ENCODE results near the gene SCUBE2.
"Not testable (repeated sequence)": the region's sequence is repeated elsewhere in the genome, so short reads cannot be mapped to it uniquely, and the experiment has no call there.

The SCUBE2 gene

DNA sequence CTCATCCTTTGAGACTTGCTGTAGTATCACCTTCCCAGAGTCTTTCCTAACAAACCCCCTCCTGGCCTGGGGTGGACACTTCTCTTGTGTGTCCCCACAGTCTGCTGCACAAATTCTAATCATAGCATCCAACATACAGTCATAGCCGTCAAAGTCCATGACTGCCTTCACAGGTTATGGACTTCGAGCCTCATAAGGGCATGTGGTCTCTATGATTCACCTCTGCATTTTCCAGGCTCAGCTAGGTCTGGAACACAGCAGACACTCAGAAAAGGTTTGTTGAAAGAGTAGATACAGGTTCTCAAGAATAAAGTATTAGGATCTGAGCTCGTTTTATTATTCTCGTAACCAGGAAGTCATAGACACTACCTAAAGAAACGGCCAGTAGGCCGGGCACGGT, 13.2 kb upstream of the SCUBE2 start:
- no peak for DNase-seq (ENCODE audit: low read depth)

DNA sequence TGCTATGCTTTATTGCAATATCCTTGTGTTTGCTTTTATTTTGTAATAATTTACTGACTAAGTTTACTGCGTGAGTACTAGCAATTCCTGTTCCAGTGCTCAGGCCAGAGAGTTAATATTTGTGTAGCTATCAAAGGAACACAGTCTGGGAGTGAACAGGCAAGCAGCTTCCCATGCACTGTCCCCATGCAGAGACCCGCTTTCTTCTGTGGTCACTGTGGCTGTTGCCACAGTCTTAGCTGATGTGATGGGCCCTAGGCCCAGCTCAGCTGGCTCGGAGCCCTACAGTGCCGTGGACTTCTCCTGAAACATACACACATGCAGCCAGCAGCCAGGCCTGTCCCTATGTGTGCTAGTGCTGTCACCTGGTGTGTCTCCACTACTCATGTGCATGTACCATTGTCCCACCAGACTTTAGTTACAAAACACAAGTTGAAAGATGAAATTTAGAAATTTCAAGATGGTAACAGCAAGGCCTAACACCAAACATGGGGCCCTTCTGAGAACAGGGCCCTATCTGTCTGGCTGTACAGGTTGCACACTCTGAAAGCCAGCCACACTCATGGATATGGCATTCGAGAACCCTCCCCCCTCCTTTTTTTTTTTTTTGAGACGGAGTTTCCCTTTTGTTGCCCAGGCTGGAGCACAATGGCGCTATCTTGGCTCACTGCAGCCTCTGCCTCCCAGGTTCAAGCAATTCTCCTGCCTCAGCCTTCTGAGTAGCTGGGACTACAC, 12.3 kb upstream of the SCUBE2 start:
- no peak for DNase-seq (ENCODE audit: low read depth)

DNA sequence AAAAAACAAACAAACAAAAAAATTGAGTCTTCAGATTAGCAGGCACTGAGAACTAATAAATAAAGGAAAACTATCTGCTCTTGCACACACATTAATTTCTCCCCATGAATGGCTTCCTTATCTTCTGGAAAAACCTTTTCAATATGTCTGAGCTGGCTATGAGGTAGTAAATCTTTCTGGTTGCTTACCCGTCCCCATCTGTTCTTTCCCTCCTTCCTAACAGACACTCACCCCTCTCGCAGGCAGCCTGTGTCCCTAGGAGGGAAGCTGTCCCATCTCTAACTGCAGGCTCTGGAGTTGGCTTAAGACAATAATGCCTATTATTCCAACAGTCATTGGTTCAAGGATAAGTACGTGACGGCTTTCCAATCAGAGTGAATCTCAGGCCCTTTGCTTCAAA, 8.2 kb upstream of the SCUBE2 start:
- DNase-seq (ENCODE audit: low read depth): no peak

DNA sequence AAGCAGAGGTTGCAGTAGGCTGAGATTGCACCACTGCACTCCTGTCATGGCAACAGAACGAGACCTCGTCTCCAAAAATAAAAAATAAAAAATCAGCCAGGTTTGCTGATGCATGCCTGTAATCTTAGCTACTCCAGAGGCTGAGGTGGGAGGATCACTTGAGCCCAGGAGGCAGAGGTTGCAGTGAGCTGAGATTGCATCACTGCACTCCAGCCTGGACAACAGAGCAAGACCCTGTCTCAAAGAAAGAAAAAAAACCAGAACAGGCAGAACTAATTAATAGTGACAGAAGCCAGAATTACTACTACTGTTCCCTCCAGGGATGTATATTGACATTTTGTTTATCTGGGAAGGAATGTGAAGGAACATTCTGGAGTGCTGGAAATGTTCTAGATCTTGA, 7.1 kb upstream of the SCUBE2 start:
- not testable (repeated sequence) for DNase-seq (ENCODE audit: low read depth)

DNA sequence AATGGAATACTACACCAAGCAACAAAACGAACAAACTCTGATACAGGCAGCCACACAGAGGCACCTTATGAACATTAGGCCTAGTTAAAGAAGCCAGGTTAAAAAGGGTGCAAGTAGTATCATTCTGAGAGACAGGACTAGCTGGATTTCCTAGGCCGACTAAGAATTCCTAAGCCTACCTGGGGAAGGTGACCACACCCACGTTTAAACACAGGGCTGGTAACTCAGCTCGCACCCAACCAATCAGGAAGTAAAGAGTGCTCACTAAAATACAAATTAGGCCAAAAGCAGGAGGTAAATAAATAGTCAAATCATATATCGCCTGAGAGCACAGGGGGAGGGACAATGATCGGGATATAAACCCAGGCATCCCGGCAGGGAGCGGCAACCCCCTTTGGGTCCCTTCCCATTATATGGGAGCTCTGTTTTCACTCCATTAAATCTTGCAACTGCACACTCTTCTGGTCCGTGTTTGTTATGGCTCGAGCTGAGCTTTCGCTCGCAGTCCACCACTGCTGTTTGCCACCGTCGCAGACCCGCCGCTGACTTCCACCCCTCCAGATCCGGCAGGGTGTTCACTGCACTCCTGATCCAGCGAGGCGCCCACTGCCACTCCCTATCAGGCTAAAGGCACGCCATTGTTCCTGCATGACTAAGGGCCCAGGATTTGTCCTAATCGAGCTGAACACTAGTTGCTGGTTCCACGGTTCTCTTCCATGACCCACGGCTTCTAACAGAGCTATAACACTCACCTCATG, 6.0 kb upstream of the SCUBE2 start:
- not testable (repeated sequence) for DNase-seq (ENCODE audit: low read depth)

DNA sequence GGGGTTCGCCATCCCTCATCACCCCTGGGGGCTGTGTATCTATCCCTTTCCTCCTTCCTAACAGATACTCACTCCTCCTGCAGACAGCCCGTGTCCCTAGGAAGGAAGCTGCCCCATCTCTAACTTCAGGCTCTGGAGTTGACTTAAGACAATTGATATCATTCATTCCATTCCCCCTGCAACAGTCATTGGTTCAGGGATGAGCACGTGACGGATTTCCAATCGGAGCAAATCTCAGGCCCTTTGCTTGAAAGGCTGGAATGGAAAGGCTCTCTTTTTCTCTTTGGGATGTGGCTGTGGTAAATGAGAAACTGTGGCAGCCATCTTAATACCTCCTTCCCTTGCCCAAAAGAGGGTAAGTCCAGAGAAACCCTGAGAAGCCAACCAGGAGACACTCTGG, 5.0 kb upstream of the SCUBE2 start:
- DNase-seq (ENCODE audit: low read depth): no peak

DNA sequence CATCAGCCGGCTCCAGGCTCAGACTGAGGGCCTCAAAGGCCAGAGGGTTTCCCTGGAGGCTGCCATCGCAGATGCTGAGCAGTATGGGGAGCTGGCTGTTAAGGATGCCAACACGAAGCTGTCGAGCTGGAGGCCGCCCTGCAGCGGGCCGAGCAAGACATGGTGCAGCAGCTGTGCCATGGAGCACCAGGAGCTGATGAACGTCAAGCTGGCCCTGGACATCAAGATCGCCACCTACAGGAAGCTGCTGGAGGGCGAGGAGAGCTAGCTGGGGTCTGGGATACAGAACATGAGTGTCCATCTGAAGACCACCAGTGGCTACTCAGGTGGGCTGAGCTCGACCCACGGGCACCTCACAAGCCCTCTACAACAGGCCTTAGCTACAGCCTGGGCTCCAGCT, 4.0 kb upstream of the SCUBE2 start:
- DNase-seq (ENCODE audit: low read depth): no peak

DNA sequence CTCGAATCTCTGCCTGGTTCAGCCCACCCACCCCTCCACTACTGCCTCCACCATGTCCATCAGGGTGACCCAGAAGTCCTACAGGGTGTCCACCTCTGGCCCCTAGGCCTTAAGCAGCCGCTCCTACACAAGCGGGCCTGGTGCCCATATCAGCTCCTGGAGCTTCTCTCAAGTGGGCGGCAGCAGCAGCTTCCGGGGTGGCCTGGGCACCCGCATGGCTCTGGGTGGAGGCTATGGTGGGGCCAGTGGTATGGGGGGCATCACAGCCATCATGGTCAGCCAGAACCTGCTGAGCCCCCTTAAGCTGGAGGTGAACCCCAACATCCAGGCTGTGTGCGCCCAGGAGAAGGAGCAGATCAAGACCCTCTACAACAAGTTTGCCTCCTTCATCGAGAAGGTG, 3.0 kb upstream of the SCUBE2 start:
- DNase-seq (ENCODE audit: low read depth): no peak

DNA sequence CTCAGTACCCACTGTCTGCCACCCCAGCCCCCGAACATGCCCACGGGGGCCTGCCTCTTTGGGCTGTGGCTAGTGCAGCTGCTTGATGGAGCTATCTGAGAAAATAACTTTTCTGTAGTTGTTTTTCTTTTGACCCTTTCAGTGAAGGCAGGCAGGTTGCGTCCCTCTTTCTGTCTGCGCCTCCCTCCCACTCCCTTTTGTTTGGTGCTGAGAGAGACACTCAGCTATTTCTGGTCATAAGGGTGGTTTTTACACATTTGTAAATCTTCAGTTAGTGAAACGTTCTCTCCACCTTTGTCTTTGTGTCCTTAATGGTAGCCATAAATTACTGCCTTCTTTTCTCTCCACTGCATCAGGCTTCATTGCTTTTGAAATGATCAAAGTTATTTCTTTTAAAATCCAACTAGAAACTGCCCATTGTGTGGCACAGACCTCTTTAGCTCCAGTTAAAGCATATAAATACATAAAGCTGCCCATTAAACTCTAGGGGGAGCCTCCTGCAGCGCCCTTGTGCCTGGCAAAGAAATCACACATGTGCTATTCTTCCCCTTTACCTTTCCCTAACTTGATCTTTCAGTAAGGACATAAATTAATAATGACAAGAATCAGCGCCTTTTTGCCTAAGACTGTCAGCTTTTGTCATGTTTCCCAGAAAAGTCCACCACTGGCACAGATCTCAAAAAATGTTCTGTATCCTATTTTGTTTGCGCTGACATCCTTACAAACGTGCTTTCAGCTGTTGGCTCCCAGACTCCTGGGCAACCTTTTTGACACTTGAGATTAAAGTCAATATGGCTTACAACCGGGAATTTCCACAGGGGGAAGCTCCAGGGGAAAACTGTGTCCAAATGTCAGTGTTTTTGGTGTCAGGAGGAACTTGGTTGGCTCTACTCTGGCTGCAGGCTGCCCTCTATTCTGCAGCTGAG, 1.7 kb upstream of the SCUBE2 start:
- DNase-seq (ENCODE audit: low read depth): no peak

DNA sequence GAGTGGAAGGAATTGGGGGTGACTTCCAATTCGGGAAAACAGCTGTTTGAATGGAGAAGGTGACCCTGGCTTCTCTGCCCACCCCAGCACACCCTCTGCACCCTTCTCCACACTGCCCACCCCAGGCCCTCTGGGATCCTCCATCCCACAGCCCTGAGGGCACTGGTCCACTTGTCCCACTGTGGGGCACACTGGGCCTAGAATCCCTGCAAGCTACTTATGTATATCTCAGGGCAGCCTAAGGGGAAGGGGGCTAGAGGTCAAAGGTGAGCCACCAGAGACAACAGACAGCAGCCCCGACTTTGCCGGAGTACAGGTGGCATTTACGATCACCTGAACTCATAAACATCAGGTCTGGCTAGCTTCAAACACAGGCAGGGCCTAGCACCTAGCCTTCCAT, 673 bp upstream of the SCUBE2 start:
- DNase-seq (ENCODE audit: low read depth): no peak

DNA sequence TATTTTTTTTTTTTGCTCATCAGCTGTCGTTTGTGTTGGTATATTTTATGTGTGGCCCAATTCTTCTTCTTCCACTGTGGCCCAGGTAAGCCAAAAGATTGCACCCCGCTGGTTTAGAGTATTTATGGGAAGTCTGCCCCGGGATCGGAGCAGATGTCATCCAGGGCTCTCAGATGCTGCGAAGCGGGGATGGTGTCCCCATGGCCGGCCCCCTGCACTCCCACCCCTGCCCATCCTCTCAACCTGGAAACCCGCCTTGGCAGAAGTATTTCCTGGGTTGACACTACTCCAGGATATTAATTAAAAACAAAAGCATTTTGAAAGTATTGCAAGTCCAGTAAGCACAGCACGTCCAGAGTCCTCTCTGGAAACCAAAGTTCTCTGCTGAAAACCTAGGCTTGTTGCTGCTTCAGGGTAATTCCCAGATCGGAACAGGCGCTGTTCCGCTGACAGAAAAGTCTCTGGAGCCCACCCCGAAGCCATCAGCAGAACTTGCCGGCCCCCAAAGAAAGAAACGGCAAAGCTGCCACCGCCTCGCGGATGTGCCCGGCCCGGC, 833 bp downstream of the SCUBE2 start:
- DNase-seq (ENCODE audit: low read depth): no peak

DNA sequence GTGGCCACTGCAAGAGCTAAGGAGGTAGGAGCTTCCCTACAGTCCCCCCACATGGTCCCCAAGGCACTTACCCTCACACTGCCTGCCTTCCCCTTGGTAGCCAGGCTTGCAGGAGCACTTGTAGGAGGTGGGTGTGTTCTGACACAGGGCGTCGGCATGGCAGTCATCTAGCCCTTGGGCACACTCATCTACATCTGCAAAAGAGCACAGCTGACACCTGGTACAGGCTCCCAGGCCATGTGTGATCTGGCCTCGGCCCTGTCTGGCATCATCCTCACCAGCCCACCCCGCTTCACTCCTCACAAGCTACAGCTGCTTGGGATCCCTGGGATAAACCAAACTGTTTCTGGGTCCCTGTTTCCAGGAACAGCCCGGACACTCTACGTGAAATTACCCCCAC, 1.8 kb downstream of the SCUBE2 start:
- no peak for DNase-seq (ENCODE audit: low read depth)

DNA sequence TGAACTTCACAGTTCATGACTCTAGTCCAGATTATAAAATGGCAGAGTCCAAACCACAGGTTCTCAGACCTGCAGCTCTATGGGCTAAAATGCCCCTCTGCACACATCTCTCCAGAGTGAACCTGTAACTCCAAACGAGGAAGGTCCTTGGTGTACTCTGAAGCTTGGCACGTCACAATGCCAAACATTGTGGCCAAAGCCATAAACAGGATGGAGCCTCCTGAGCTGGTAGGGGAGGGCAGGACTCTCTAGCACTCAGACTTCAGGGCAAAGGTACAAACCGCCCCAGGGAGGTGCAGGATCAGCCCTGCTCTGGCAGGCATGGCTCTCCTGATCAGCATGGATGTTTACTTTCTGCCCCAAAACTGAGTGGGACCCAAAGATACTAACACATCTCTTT, 2.3 kb downstream of the SCUBE2 start:
- no peak for DNase-seq (ENCODE audit: low read depth)

DNA sequence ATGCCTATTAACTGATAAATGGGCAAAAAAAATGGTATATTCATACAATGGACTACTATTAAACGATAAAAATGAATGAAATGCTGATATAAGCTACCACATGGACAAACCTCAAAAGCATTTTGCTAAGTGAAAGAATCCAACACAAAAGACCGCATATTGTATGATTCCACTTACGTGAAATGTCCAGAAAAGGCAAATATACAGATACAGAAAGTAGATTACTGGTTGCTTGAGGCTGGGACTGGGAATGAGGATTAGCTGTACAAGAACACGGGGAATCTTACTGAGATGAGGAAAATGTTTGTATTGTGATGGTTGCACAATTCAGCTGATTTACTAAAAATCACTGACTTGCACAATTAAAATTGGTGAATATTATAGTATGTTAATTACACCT, 8.8 kb downstream of the SCUBE2 start:
- no peak for DNase-seq (ENCODE audit: low read depth)

DNA sequence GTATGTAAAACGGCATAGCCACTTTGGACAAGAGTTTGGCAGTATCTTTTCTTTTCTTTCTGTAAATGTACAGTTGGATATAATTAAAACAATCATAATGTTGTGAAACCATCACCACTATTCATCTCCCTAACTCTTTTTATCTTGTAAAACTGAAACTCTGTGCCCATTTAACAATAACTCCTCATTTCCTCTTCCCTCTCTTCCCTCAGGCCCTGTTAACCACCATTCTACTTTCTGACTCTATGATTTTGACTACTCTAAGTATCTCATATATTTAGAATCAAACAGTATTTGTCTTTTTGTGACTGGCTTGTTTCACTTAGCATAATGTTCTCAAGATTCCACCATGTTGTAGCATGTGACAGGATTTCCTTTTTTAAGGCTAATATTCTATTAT, 10.2 kb downstream of the SCUBE2 start:
- DNase-seq (ENCODE audit: low read depth): no peak

DNA sequence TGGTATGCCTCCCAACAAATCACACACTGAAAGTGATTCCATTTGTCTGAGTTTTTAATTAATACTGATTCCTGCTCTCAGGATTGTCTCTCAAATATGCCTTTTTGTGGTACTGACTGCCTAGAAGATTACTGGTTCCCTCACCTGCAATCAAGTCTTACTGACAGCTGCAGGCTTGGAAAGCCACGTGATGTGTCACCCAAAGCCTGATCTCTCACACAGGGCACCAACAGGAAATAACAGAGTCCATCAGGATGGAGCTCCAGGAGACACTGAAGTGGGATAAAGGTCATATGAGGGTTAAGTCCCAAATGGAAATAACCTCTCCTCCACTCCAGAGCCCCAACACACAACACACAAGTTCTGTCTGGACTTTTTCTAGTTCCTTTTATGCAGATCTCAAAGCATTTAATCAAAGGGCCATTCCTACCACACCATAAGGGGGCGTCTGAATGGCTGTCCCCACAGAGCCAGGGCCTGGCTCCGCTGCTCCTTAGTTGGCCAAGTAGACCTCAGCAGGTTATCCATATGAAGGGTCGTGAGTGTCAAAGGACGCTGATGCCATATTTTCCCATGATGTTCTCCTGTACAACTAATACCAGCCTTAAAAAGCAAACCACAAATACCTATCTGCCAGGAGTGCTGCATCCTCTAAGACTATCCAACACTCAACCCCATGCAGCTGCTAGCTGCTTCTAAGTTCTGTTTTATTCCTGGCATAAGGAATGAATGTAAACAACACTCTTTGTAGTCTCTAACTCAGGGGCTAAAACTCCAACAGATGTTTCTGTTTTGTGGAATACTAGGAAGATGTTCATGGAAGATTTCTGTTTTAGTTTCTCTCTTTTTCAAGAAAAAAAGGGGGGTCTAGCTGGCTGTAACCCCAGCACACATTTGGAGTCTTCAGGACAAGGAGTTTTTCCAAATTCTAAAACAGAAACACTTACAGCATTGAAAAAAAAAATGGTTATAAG, 13.0 kb downstream of the SCUBE2 start:
- DNase-seq (ENCODE audit: low read depth): no peak

DNA sequence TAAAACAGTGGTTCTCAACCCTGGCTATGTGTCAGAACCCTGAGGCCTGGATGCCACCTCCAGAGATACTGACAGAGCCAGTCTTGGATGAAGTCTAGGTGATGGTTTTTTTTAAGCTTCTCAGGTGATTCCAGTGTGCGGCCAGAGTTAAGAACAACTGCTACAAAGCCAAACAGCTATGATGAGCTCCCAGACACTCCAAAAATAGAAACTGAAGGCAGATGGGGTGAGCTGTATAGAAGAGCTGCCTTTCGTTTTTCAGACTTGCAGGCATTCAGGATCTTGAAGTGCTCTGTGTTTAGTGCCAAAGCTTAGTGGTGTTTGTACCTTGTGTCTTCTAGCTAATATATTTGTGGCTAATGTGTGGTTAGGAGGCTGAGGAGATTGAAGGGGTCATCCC, 14.2 kb downstream of the SCUBE2 start:
- no peak for DNase-seq (ENCODE audit: low read depth)

DNA sequence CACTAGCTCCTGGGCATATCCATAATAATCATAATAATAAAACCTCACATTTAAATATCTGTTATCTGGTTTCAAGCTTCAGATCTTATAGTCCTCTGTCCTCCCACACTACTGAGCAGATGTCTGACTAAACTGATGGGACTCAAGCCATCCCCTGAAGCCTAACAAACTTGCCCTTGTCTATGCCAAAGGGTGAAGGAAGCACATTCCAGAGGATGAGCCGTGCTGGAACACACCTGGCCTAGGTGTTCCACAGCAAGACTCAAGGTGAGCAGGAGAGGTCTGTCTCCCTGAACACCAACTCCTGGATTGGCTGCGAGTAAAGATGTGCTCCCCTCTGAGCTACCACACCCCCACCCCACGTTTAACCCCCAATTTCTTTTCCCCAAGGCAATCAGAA, 14.7 kb downstream of the SCUBE2 start:
- no peak for DNase-seq (ENCODE audit: low read depth)

DNA sequence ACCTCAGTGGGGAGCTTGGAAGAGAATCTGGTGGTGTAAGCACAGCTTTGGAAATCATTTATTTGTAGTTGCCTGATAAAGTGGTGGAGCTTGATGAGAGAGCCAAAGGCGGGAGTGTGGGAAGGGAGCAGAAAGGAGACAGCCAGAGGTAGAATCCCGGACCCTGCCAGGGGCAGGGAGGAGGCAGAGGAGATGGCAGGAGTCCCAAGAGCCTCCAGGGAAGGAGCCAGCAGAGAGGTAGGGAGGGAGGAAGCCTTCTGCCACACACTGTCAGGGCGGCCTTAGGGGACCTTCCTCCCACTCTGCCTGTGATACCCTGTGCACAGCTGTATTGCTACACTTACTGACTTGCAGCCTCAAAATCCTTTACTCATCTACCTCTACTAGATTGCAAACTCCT, 15.4 kb downstream of the SCUBE2 start:
- DNase-seq (ENCODE audit: low read depth): no peak

DNA sequence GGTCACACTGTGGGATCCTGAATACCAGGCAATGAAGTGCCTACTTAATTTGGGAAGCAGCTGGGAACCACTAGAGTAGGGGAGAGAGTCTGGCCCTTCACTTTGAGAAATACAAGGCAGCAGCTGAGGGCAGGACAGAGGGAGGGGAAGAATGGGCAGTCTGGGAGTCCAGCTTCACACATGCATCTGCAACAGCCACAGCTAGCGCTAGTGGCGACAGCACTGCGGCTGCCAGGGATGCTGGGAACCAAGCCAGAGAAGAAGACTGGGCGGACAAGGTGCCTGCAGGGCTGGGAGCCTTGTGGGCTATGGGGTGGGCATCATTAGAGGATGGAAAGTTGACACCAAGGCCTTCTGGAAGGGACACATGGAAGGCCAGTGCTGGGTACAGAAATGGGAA, 15.8 kb downstream of the SCUBE2 start:
- no peak for DNase-seq (ENCODE audit: low read depth)
